Activated naive CD4-positive, alpha-beta T cell treated with anti-CD3 and anti-CD28 coated beads, Interleukin-2, amount 50 U/mL, for 72 hours (primary cell): ENCODE data around the gene TPGS1. TPM values are rescaled to one million over a fixed set of nuclear protein-coding genes. Genes with fewer than 3 reads are reported as not detected.

Experiments used
- ATAC-seq, 2 donors: fragments of 150-1000 bp; cut with Tn5 transposase; 2 replicates each; pipeline ENCODE4 v1.10.0; 2021; ENCODE audit warnings: mild to moderate bottlenecking in 2 of 2, moderate library complexity in 2 of 2
- DNase-seq, 2 donors: peaks; one replicate each; pipeline ENCODE4 v3.0.0; 2021 to 2022; ENCODE audit warnings: low spot score in 2 of 2
- H3K27ac Mint-ChIP-seq, 2 donors: one replicate each; pipeline ENCODE4 v1.8.0; 2022; ENCODE audit warnings: mild to moderate bottlenecking in 2 of 2, mixed read lengths in 2 of 2
- H3K36me3 Mint-ChIP-seq, 2 donors: one replicate each; pipeline ENCODE4 v1.8.0; 2022; ENCODE audit warnings: mixed read lengths in 2 of 2
- H3K9me3 Mint-ChIP-seq, 2 donors: one replicate each; pipeline ENCODE4 v1.8.0; 2022; ENCODE audit warnings: mixed read lengths in 2 of 2
- total RNA-seq, 2 donors: library from RNA; stranded (reverse); gene quantifications; one replicate each; pipeline ENCODE4 v1.2.3, GENCODE V29; 2022

The TPGS1 gene
- total RNA-seq, 2 donors from 2014 or later: 5.9 to 10.2 TPM

DNA sequence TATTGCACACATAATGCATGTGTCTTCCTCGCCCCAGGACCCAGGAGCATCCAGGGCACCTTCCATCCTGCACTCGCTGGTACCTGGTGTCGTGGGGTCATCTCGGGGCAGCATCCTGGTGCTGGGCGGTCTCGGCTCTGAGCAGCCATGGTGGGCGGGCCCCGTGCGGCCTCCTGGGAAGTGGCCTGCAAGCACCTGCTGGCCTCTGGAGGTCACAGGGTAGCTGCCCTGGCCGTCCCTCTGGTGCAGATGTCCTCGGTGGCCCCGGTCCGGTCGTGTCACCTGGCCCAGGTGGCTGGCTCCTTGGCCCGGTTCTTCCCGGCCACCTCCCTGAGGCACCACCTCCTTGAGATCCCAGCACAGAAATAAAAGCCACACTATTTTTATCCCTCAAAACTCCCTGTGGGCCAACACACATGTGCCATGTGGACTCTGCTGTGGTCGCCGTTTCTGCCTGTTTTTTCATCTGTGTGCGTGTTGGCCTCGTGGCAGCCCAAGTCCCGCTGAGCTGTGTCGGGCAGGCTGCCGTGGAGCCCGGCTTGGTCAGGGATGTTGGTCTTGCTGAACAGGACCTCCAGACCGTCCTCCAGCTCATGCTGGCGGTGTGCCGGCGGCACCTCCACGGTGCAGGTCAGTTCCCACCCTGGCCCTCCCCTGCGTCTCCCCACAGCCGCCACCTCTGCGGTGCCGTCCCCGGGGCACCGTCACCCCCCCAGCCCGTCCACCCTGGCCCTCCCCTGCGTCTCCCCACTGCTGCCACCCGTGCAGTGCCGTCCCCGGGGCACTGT lies 31.5 kb downstream of the TPGS1 start:
- ATAC-seq: no peak
- Mint-ChIP-seq H3K9me3 (no peaks in the 10 kb centered on the region), H3K27ac (no peak overlapping the region), H3K36me3 (no peaks in the 10 kb centered on the region)
- no peak for DNase-seq

DNA sequence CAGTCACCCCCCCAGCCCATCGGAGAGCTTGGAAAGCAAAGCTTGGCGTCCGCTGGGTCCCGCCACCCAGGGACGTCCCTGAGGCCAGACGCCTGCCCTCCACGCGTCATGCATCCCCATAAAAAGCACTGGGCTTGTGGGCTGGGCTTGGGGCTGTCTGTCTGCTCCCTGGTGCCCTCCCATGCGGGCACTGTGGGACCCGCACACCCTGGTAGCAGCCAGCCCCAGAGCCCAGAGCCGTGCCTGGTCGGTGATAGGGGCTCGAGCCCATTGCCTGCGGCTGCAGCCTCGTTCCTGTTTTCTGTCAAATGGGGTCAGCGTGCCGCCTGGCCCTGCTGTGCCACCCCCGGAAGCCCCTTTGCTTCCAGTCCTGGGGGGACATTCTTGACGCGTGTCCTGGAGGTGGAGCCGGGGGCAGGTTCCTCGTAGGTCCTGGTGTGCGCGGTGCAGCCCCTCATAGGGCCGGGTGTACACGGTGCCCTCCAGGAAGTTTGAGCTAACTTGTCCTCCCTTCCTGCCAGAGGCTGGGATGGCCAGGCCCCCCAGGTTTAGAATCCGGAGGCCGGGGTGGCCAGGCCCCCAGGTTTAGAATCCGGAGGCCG lies 32.2 kb downstream of the TPGS1 start:
- peaks cover 0 to 5% of the 10 kb centered on the region in 2 donors for H3K36me3 Mint-ChIP-seq
- H3K27ac Mint-ChIP-seq: no peak overlapping the region
- no peaks in the 10 kb centered on the region for H3K9me3 Mint-ChIP-seq
- ATAC-seq (no peak), DNase-seq (no peak)

DNA sequence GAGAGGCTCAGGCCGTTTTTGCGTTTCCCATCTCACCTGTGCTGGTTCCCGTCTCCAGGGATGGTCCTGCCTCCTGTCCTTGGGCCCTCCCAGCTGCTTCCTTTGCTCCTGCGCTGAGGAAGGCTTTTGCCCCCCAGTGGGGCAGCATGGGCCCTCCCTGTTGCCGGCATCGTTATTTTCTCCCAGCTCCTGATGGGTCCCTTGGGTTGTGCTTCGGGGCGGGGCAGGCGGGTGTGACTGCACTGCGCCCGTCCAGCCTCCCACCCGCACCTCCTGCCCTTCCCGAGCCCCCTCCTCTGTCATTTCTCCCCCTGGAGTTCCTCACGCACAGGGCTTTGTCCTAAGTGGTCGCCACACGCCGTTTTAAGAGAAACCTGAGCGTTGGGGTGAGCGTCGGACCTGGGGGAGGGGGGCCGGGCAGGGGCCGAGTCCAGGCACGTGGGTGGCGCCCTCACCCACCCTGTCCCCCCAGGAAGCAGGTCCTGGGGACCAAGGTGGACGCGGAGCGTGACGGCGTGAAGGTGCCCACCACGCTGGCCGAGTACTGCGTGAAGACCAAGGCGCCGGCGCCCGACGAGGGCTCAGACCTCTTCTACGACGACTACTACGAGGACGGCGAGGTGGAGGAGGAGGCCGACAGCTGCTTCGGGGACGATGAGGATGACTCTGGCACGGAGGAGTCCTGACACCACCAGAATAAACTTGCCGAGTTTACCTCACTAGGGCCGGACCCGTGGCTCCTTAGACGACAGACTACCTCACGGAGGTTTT lies 33.8 kb downstream of the TPGS1 start:
- H3K36me3 Mint-ChIP-seq: peaks cover 0 to 5% of the 10 kb centered on the region in 2 donors
- DNase-seq (no peak), ATAC-seq (no peak)
- no peaks in the 10 kb centered on the region for H3K9me3 Mint-ChIP-seq
- no peak overlapping the region for H3K27ac Mint-ChIP-seq

DNA sequence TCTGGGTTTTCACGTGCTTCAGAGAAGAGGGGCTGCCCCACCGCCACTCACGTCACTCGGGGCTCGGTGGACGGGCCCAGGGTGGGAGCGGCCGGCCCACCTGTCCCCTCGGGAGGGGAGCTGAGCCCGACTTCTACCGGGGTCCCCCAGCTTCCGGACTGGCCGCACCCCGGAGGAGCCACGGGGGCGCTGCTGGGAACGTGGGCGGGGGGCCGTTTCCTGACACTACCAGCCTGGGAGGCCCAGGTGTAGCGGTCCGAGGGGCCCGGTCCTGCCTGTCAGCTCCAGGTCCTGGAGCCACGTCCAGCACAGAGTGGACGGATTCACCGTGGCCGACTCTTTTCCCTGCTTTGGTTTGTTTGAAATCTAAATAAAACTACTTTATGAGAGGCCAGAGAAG lies 34.4 kb downstream of the TPGS1 start:
- H3K36me3 Mint-ChIP-seq: peaks cover 0 to 5% of the 10 kb centered on the region in 2 donors
- no peaks in the 10 kb centered on the region for H3K9me3 Mint-ChIP-seq
- ATAC-seq: no peak
- DNase-seq: no peak
- H3K27ac Mint-ChIP-seq: no peak overlapping the region

DNA sequence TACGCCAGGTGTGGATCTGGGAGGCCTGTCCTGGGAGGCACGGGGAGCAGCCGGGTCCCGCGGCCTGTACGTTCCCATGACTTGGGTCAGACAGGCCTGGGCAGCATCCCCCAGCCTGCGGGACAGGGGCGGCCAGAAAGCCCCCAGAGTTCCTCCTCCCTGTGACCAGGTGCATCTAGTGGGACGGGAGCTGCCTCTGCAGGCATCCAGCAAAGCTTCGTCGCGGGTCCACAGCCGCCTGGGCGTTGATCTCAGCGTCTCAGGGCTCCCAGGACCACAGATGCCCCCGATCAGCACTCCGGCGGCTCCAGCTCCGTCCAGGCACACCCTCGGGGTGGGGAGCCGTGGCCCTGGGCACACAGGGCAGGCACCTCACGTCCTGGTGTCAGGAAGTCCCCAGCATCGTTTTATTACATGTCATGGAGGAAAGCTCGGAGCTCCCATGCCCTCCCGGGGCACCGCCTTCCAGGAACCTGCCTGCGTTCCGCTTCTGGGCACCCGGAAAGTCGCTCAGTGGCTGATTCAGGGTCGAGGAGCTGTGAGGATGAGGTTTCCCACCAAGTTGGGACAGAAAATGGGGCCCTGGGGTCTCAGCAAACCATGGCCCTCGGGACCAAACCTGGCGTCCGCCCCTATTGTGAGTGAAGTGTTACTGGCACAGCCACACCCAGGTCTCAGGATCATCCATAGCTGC lies 35.0 kb downstream of the TPGS1 start:
- DNase-seq (no peak), ATAC-seq (no peak)
- Mint-ChIP-seq H3K9me3 (no peaks in the 10 kb centered on the region), H3K36me3 (peaks cover 0 to 5% of the 10 kb centered on the region in 2 donors), H3K27ac (peak overlapping the region in 1 of 2 donors; percentile 91)

DNA sequence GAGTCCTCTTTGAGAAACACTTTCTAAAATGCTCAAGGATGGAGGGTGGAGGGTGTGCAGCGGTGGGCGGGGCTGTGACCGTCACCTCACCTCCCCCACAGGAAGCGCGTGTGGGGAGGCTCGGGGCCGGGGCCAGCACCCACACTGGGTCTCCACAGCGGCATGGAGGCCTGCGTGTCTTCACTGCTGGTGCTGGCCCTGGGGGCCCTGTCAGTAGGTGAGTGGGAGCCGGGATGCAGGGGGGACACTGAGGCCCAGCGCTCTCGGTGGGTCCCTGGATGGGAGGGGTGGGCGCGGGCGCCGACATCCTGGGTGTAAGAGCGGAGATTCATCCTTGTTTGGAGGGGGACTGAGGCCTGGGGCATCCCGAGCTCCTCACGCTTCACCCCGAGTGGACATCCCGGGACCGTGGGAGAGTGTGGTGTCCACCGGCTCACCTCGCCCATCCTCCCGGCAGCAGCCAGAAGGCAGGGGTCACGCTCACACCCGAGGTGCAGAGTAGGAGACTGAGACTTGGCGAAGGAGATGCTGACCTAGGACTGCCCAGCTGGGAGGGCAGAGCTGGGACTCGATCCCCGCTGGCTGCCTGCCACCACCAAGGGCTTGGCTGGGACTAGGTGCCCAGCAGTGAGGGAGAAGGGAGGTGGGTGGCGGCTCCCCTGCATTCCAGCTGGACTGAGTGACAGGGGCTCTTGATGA lies 36.8 kb downstream of the TPGS1 start, which contains the start of gene GZMM:
GZMM (plus strand) TSS at position 144 of the 699 bp plus-strand sequence; CDS start at position 163, 19 bp downstream.
- Mint-ChIP-seq H3K27ac (peak within 1 kb of the TSS; percentile 91 to 96), H3K9me3 (no peaks in the 10 kb centered on the region), H3K36me3 (peaks cover 0 to 5% of the 10 kb centered on the region in 2 donors)
- peak; percentile 93 to 94 for ATAC-seq
- peak; percentile 68 to 77 for DNase-seq

DNA sequence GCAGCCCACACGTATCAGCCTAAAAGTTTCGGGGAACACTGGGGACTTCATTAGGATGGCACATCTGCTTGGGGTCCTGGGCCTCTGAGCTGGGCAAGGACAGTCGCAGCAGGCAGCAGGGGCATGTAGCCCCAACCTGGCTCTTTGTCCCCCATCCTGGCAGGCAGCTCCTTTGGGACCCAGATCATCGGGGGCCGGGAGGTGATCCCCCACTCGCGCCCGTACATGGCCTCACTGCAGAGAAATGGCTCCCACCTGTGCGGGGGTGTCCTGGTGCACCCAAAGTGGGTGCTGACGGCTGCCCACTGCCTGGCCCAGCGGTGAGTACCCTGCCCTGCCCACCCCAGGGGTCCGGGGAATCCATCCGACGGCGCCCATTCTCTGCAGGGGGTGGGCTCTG lies 39.8 kb downstream of the TPGS1 start:
- no peak for ATAC-seq
- no peak for DNase-seq
- Mint-ChIP-seq H3K36me3 (peaks cover 0 to 5% of the 10 kb centered on the region in 2 donors), H3K27ac (no peak overlapping the region), H3K9me3 (no peaks in the 10 kb centered on the region)

DNA sequence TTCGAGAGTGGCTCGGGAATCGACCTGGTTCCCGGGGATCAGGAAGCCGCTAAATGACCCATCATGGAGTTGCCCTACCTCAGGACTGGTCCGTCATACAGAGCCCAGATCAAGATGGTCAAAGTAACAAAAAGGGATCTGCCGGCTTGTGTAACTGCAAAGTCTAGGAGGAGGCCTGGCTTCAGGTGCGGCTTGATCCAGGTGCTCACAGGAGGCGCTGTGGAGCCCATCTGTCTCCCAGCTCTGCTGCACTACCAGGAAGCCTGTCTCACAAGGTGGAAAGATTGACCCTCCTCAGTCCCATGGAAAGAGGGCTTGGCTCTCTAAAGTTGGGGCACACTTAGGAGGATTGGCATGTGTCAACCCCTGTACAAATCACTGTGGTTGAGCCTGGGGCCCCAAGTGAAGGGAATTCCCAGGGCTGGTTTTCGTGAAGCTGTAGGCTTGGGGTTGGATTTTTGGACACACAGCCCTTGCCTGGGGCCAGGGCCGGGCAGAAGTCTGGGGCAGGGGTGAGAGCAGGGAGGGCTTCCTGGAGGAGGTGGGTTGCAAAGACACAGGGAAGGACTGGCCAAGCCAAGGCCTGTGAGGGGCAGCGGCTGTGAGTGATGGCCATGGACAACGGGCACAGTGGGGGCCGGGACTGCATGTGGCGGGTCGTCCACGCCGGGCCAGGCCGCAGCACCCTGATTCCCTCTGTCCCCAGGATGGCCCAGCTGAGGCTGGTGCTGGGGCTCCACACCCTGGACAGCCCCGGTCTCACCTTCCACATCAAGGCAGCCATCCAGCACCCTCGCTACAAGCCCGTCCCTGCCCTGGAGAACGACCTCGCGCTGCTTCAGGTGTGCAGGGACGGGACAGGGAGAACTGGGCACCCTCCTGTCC lies 40.8 kb downstream of the TPGS1 start:
- Mint-ChIP-seq H3K36me3 (peaks cover 0 to 5% of the 10 kb centered on the region in 2 donors), H3K27ac (peak overlapping the region in 1 of 2 donors; percentile 20), H3K9me3 (no peaks in the 10 kb centered on the region)
- DNase-seq (no peak), ATAC-seq (no peak)

DNA sequence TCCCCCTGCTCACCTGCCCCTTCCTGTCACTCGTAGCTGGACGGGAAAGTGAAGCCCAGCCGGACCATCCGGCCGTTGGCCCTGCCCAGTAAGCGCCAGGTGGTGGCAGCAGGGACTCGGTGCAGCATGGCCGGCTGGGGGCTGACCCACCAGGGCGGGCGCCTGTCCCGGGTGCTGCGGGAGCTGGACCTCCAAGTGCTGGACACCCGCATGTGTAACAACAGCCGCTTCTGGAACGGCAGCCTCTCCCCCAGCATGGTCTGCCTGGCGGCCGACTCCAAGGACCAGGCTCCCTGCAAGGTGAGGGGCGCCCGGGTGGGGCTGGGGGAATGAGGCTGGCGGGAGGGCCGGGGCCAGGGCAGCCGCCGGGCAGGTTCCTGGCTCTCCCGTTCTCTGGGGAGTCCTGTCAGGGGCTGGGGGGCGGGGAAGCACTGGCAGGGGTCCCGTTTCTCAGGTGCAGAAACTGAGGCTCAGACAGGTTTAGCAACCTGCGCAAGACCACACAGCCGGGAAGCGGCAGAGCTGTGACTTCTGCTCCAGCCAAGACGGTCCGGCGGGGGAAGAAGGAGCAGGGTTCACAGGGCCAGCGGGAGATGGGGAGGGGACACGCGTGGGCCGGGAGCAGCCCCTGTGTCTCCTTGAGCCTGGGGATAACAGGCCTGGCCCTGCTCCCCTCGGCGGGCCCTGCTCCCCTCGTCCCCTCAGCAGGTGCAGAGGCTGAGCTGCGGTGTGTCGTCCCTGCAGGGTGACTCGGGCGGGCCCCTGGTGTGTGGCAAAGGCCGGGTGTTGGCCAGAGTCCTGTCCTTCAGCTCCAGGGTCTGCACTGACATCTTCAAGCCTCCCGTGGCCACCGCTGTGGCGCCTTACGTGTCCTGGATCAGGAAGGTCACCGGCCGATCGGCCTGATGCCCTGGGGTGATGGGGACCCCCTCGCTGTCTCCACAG lies 41.9 kb downstream of the TPGS1 start:
- peaks cover 0 to 2% of the 10 kb centered on the region in 2 donors for H3K36me3 Mint-ChIP-seq
- ATAC-seq (no peak), DNase-seq (no peak)
- no peak overlapping the region for H3K27ac Mint-ChIP-seq
- no peaks in the 10 kb centered on the region for H3K9me3 Mint-ChIP-seq

DNA sequence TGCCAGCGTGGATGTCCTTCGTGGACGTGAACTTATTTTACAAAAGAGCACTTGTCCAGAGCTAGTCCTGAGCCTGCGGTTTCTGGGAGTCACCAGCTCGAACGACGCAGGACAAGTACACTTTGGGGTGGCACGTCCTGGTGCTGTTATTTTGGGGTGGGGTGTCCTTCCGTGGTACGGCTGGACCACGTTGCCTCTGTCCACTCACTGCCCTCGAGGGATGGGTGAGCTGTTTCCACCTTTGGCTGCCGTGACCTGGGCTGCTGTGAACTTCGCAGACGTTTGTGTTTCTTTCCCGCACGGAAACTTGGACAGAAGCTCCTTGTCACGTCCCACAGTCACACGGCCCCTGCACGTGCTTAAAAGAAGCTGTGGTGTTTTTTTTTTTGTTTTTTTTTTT lies 47.5 kb downstream of the TPGS1 start:
- no peaks in the 10 kb centered on the region for H3K36me3 Mint-ChIP-seq
- ATAC-seq (no peak), DNase-seq (no peak)

DNA sequence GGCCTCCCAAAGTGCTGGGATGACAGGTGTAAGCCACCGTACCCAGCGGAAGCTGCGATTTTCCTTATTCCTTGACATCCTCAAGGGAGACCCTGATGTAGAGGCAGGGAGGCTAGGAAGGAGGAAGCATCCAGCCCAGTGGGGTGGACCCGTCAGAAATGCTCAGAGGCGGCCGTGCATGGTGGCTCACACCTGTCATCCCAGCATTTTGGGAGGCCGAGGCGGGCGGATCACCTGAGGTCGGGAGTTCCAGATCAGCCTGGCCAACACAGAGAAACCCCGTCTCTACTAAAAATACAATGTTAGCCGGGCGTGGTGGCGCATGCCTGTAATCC lies 48.1 kb downstream of the TPGS1 start:
- Mint-ChIP-seq H3K27ac (no peak overlapping the region), H3K36me3 (no peaks in the 10 kb centered on the region), H3K9me3 (no peaks in the 10 kb centered on the region)
- DNase-seq: no peak
- no peak for ATAC-seq

More for the DNA sequence above, 47.5 kb downstream of the TPGS1 start:
- Mint-ChIP-seq H3K9me3 (no peaks in the 10 kb centered on the region), H3K27ac (no peak overlapping the region)

DNA sequence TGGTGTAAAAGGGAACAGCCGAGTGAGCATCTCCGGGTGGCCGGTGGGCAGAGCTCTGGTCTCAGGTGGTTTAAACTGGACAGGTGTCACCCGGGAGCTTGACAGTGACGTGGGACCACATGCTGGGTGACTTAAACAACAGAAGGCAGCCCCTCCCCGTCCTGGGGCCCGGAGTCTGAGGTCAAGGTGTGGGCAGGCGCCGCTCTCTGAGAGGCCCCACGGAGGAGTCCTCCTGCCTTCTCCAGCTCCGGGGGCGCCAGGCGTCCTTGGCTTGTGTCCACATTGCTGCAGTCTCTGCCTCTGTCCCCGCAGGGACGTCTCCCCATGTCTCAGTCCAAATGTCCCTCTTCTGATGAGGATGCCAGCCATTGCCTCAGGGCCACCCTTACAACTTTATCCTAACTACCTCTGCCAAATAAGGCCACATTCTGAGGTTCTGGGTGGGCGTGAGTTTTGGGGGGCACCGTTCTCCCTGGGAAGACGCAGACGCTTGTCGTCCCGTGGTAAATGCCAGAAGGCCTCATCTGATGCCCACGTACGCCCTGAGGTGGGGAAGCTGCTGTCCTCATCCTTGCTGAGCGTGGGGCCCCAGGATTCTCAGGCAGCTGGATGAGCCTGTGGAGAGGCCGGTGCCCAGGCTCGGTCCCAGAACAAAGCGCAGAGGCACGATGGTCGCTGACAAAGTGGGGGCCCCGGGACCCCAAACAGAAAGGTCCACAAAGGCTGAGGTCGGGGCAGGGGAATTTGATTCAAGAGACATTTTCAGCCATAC lies 49.5 kb downstream of the TPGS1 start:
- ATAC-seq (no peak), DNase-seq (no peak)
- no peaks in the 10 kb centered on the region for H3K36me3 Mint-ChIP-seq
- no peaks in the 10 kb centered on the region for H3K9me3 Mint-ChIP-seq
- no peak overlapping the region for H3K27ac Mint-ChIP-seq

DNA sequence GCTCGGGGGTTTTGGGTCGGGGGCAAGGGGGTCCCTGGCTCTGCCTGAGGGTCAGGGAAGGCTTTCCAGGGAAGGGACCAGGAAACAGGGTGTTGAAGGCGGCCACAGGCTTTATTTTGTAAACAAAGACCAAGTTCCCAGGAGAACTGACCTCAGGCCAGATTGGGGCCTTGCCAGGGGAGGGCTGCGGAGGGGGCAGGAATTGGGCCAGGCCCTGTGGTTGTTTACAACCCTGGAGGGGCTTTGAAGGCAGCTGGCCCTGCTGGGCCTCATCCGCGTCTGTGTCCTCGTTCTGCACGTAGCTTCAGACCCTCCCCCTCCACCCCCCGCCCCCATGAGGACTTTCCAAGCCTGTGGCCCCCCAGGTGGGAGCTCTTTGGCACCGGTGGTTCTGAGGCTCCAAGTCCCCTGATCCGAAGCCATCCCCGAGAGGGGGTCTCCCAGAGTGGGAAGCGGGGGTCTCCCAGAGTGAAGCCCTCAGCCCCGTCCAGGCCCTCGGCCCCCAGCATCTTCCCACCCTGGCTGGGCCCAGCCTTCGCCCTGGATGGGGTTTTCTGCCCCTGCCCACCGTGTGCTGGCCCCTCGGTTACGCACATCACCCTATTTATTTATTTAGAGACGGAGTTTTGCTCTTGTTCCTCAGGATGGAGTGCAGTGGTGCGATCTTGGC lies 51.6 kb downstream of the TPGS1 start:
- no peak for ATAC-seq
- H3K27ac Mint-ChIP-seq: no peak overlapping the region
- H3K36me3 Mint-ChIP-seq: no peaks in the 10 kb centered on the region
- no peaks in the 10 kb centered on the region for H3K9me3 Mint-ChIP-seq
- DNase-seq: no peak
